H1 (cell line): Measurements from ENCODE around the gene GRM6. TPM values are rescaled to one million over a fixed set of nuclear protein-coding genes. Genes with fewer than 3 reads are reported as not detected.

Source experiments
- BRCA1 ChIP-seq: IDR thresholded peaks from 2 replicates; pipeline ENCODE4 v1.6.1; 2012; ENCODE audit warnings: low read depth, low read length, improper control_type of control experiment
- GTF2F1 ChIP-seq: IDR thresholded peaks from 2 replicates; pipeline ENCODE4 v1.6.1; 2012; ENCODE audit warnings: low read depth, low read length, improper control_type of control experiment, borderline replicate concordance
- HDAC6 ChIP-seq: IDR thresholded peaks from one replicate; pipeline ENCODE4 v1.7.1; 2012; ENCODE audit warnings: low read depth, mild to moderate bottlenecking, inconsistent platforms, low read length, moderate library complexity
- JUN ChIP-seq: IDR thresholded peaks from 2 replicates; pipeline ENCODE4 v1.6.1; 2011; ENCODE audit warnings: low read depth, mild to moderate bottlenecking, improper control_type of control experiment, low read length
- JUND ChIP-seq: IDR thresholded peaks from 2 replicates; pipeline ENCODE4 v1.6.1; 2011; ENCODE audit warnings: mild to moderate bottlenecking, improper control_type of control experiment, low read length
- KDM5A ChIP-seq: fragments of 200-600 bp; IDR thresholded peaks from 2 replicates; pipeline ENCODE4 v1.7.1; 2012; ENCODE audit warnings: mild to moderate bottlenecking, low read length, inconsistent platforms, mixed read lengths
- SIX5 ChIP-seq: IDR thresholded peaks from 2 replicates; pipeline ENCODE4 v1.6.1; 2011; ENCODE audit warnings: mild to moderate bottlenecking, low read depth, low read length
- TBP ChIP-seq: IDR thresholded peaks from 2 replicates; pipeline ENCODE4 v1.6.1; 2011; ENCODE audit warnings: low read depth, low read length, improper control_type of control experiment
- polyA plus RNA-seq, 7 experiments: library from polyadenylated mRNA; depleted of rRNA in 3 of 7; stranded (reverse) in 5 of 7; unstranded in 2 of 7; fragments of >200 nt in 5 of 7; fragments of 200-250 nt in 2 of 7; gene quantifications; 1 replicate in 5 of 7; 2 replicates in 1 of 7; 4 replicates in 1 of 7; pipeline versions ENCODE4 v1.2.1 to v1.2.3, GENCODE V29; 2011 to 2013; ENCODE audit warnings: missing spikeins in 2 of 7, mixed read lengths in 2 of 7
- total RNA-seq: library from RNA; stranded (reverse); fragmentation: NEBNext Ultra II Directional; extraction: Animal tissue kit (Norgen Biotek cat#: 25700); gene quantifications from 2 replicates; pipeline ENCODE4 v1.2.1, GENCODE V29; 2021
- TF ChIP-seq, protein P1 (sequence below): IDR thresholded peaks from 2 replicates; pipeline ENCODE4 v1.6.1; 2012; ENCODE audit warnings: inconsistent platforms

Gene GRM6
- total and polyA plus RNA-seq, 2 of the 8 experiments (the other 6 are each of a cell fraction or from before 2014, with no cell fraction given): not detected

DNA sequence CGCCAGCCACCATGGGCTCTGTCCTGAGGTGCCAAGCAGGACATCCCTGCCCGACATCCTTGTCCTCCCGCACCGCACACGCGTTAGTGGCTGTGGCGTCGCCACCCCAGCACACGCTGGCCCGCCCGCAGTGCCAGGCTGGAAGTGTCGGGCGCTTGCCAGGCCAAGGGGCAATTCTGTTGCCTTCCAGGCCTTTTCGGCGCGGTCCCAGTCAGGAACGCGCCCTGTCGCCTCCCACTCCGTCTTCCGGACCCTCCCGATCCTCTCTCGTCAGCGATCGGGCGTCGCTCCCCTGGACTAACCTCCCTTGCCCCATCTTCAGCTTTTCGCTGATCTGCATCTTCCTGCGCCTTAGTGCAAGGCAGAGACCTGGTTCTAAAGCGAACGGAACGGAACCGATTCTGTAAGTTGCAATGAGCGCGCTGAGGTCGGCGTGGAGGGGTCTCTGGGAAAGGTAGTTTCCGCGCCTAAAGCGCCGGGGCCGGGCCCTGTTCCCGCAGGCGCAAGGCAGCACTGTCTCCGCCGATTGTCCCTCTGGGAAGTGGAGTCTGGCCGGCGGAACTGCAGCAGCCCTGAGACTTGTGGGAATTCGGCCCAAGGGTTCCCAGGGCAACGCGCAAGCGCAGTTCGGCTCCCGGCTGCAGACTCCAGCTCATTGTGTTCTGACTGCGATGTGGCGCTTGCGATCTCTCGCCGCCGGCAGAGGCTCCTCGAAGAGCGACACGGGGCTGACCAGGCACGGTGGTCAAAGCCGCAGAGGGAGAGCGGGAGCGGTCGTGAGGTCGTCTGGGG is 54.4 kb downstream of the GRM6 start, which contains the start of gene ZNF454 (continued):
- no peak for TF ChIP-seq JUND
- TF ChIP-seq, protein P1, sequence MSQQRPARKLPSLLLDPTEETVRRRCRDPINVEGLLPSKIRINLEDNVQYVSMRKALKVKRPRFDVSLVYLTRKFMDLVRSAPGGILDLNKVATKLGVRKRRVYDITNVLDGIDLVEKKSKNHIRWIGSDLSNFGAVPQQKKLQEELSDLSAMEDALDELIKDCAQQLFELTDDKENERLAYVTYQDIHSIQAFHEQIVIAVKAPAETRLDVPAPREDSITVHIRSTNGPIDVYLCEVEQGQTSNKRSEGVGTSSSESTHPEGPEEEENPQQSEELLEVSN: peak; percentile 72; the same call in 1 of the 2 replicates
- TF ChIP-seq BRCA1: no peak
- no peak for TF ChIP-seq KDM5A
- TF ChIP-seq GTF2F1: no peak
- TF ChIP-seq SIX5: no peak
- TF ChIP-seq HDAC6: no peak
- TF ChIP-seq JUN: no peak
- no peak for TF ChIP-seq TBP
- TF ChIP-seq, all 59 proteins: peak for 5
